ENCODE data around the gene STUM.

Gene STUM

GRCh38 chr1:226656601-226657277 lies 108.2 kb downstream of the STUM start:
- no peak for DNase-seq

DNA sequence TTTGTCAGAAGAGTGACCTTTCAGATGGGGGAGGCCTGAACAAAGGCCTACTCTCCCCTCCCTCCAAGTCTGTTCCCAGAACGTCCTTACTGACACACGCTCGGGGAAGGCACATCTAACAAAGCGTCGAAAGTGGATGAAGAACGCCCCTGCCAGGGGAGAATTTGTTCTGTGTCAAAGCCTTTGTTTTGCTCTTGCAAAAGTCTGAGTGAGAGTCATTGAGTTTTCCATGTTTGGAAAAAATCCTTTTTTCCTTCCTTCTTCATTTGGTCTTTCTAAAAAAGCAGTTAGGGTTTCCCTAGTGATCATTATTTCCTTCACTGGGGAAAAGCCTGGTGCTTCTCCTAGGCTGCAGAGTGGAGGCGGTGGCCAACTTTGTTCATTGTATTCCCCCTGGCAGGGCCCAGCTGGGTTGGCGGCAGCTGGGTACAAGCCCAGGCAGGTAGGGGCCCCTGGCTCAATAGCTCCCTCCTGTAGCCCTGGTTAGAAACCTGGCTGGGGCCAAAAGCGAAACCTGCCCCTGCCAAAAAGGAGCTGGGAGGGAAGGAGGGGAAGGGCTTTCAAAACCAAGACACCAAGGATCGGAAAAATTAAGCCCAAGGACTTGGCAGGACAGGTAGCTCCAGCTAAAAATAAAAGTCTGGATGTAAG lies 109.5 kb downstream of the STUM start:
- DNase-seq = no peak

DNA sequence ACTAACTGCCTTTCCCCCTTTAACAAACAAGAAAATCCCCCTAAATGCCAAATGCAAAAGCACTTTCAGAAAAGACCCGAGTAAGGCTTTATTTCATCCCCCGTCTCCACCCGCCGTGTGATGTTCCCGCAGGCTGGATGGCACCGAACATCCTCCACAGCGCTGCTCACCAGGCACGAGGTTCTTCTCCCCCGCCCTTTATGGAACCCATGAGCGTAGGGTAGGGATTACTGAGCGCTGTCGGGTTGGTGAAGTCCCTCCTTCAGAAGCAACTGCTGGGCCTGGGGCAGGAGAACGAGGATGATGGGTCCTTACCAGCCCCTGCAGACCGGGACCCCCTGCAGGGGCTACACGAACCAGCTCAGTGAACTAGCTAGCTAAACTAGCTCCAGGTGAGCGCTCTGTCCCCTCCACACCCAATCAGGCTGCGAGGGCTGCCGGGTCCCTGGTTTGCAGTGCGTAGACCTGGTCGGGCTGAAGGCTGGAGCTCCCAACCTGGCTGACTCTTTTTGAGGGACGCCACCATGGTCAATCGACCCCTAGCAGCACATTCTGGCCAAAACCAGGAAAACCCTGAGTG lies 110.1 kb downstream of the STUM start:
- DNase-seq = no peak

All from CD4-positive, alpha-beta T cell treated with Interleukin-21 for 1 hour (primary cell).